HG02973 (cell line): ENCODE data around the gene LAMB1.
"Not testable (repeated sequence)": the region's sequence is repeated elsewhere in the genome, so short reads cannot be mapped to it uniquely, and the experiment has no call there.

Experiments used
- ATAC-seq: cut with Tn5 transposase; IDR thresholded peaks from one replicate; pipeline ENCODE4 v1.9.1; 2021; ENCODE audit warnings: moderate library complexity; ENCODE audit not compliant: unreplicated experiment

Gene LAMB1

GRCh38 chr7:107973861-107974260, 29.1 kb downstream of the LAMB1 start:
- no peak for ATAC-seq

- ATAC-seq: no peak
Observed at GRCh38 chr7:107972941-107973376, 30.0 kb downstream of the LAMB1 start.

- ATAC-seq: no peak
Observed at GRCh38 chr7:107972075-107972482, 30.9 kb downstream of the LAMB1 start.

DNA sequence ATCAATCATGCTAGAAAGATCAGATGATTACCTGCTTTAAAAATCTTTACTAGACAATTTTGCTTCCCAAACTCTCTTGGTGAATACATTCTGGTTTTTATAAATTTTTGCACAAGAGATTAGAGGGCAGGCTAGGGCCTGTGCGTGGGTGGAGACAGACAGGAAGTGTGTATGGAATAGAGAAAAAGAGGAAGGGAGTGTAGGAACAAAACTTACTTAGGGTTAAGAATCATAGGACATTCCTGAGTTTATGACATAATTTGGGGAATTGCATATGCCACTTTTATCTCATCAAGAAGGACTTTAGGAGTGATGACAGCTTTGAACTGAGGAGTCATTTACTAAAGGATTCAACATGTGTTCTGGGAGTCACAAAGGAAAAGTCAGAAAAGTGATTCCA, 31.3 kb downstream of the LAMB1 start:
- ATAC-seq: no peak

DNA sequence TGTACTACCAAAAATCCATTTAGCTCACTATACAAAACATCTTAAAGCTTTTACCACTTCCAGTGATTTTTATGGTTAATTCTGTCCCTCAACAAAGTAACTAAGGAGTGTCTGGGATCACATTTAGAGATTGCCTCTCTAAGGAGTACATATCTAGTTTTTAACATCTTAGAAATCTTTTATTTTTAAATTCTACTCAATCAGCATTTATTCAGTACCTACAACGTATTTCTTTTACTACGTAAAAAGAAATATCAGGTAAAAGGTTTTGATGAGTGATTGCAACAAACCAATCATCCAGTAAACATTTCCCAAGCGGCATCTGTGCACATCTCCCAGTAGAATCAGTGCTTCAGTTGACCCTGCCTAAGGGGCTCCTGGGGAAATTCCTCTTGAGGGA, 31.9 kb downstream of the LAMB1 start:
- ATAC-seq: no peak

- no peak for ATAC-seq
Observed at GRCh38 chr7:107969856-107970255, 33.1 kb downstream of the LAMB1 start.

DNA sequence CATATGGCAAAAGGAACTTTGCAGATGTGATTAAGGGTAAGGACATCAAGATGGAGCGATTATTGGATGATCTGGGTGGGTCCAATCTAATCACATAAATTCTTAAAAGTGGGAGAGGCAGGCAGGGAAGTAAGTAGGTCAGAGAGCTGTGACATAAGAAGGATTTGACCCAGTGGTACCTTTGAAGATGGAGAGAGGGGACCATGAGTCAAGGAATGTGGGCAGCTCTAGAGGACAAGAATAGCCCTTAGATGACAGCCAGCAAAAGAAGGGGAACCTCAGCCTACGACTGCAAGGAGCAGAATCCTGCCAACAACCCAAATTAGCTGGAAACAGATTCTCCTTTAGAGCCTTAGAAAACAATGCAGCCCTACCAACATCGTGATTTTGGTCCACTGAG, 34.5 kb downstream of the LAMB1 start:
- no peak for ATAC-seq

DNA sequence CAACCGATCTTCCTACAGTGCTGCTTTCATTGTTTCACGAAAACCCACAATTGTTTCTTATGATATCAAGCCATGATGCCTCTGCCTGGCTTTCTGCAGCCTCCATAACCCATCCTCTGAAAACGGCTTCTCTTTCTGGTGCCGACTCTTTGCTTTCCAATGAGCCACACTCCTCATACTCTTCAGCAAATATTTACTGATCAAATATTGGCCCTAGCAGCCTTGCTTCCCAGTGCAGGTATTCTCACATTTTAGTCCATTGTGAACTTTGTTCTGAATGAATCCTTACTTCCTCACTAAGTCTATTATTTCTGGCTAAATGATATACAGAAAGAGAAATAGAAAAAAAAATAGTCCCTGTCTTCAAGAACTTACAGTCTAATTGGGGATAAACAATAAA, 35.5 kb downstream of the LAMB1 start:
- ATAC-seq: no peak

DNA sequence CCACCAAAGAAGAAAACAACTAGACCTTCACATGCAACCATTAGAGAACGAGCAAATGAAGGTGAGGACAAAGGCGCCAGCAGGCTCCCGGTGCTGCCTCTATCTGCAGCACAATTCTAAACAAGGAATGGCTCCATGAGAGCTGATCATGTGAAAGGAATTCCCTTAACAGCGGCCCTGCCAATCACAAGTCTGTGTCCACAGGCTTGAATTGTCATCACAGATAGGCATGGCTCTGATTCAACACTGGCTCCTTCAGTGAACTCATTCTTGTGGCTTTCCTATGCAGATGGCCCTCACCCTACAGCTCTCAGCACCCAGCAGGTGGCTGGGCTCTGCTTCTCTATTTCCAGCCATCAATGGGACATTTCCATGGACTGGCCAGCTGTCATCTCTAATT, 36.2 kb downstream of the LAMB1 start:
- ATAC-seq: no peak

DNA sequence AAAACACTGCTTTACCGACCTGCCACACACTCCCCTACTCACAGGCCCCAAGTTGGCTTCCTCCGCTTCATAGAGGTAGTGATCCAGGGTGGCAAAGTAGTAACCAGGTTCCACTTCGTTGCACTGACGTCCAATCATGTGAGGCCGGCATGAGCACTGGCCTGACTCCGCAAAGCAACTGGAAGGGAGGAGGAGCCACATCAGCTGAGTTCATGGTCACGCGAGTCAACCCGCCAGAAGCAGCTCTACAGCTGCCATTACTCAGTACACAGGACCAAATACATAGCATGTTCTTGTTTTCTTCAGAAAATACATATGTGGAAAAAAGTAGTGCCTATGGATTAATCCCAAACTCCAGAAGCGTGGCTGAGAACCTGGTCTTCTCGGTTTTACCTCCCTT, 38.5 kb downstream of the LAMB1 start:
- ATAC-seq: no peak

GRCh38 chr7:107962817-107963216, 40.1 kb downstream of the LAMB1 start:
- no peak for ATAC-seq

DNA sequence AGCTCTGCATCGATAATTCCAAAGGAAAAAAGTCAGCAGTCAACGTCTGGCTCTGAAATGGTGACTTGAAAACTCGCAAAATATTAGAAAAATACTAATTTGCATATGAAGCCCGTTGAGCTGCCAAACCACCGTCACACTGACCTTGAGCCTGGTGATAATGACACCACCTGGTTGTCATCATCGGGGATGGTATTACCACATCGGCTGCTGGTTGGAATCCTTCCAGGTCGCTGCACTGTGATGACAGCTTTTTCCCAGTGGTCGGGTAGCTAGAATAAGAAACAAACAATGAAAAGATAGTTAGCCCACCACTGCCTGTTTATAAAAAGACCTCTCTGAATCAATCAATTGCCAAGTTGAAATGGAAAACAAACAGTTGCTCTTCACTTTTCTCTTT, 41.6 kb downstream of the LAMB1 start:
- ATAC-seq: no peak

DNA sequence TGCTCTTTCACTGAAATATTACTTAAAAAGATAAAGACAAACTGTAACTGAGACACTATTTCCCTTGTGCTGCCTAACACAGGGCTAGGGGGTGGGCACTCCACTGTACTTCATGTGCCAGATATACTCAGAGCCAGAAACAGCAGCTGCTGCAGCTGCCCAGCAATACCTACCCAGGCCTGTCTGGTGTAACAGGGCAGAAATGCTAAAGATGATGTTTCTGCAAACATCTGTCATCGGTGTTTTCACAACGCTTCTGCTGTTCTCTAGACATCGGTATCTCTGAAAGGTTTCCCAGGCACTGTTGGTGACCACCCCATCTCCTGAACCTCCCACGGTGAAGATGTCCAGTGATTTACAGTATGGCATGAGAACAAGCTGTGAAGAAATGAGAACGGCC, 42.7 kb downstream of the LAMB1 start:
- ATAC-seq: no peak

- ATAC-seq: no peak
Observed at GRCh38 chr7:107959527-107959898, 43.4 kb downstream of the LAMB1 start.

- ATAC-seq: no peak
Observed at GRCh38 chr7:107958764-107959526, 44.0 kb downstream of the LAMB1 start.

GRCh38 chr7:107957436-107957835, 45.5 kb downstream of the LAMB1 start:
- ATAC-seq: no peak

GRCh38 chr7:107956950-107957349, 46.0 kb downstream of the LAMB1 start:
- ATAC-seq: not testable (repeated sequence)

- ATAC-seq: no peak
Observed at GRCh38 chr7:107955394-107955793, 47.6 kb downstream of the LAMB1 start.

- no peak for ATAC-seq
Observed at GRCh38 chr7:107953924-107954303, 49.0 kb downstream of the LAMB1 start.

DNA sequence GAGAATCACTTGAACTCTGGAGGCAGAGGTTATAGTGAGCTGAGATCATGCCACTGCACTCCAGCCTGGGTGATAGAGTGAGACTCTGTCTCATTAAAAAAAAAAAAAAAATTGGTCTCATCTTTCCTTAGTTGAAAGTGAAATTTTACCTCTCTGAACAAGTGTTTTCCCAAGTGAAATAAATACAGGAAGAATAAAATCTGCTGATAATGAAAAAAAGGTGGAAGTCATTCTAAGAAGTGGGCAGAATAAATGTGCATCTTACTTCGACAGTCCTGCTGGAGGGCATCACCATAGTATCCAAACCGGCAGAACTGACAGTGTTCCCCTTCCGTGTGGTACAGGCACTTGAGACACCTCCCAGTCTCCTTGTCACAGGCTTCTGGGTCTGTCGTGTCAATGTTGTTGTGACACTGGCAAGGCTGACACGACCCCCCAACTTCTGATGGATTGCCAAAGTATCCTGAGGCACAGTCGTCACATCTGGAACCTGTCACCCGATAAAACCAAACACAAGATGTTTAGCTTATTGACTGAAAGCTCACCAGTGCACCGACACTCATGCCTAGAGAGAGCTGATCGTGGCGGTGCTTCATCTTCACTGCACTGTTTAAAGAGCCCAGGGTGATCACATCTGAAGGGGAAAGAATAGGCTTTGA, 49.6 kb downstream of the LAMB1 start:
- no peak for ATAC-seq

DNA sequence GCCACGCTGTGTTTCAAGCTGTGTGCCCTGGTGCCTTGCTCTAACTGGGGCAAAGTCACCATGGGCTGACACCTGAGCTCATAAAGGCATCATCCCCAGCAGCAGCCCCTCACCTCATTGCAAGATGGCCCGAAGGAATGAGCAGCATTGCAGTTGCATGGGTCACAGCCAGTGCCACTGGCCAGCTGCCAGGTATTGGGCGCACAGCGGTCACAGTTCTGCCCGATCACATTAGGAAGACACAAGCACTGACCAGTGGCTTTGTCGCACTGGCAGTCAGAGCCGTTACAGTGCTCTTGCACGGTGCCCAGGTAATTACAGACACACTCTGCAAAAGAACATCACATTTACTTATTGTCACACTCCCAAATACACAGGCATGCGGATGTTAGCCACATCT, 51.1 kb downstream of the LAMB1 start:
- no peak for ATAC-seq

- ATAC-seq: no peak
Observed at GRCh38 chr7:107951172-107951787, 51.7 kb downstream of the LAMB1 start.
